HCT116 (cell line): ENCODE results near the gene CSNK1D. TPM values are rescaled to one million over a fixed set of nuclear protein-coding genes. Genes with fewer than 3 reads are reported as not detected.

ENCODE experiments used
- ATAC-seq: fragments of 200-7000 bp; cut with Tn5 transposase; 2 replicates; pipeline ENCODE4 v1.9.1; 2020; ENCODE audit warnings: mild to moderate bottlenecking, moderate library complexity
- BruUV-seq: library from RNA; stranded (reverse); fragments of 400-500 nt; replicated peaks from 2 replicates; lab custom pipeline; 2021; lab: Mats Ljungman, UMichigan
- CTCF ChIA-PET: fragments of 300-600 bp; sonication (Branson Sonifier 250); formaldehyde crosslinking; loops from one replicate; lab custom pipeline; 2021; ENCODE audit warnings: antibody characterized with exemption; lab: Charles Lee
- POLR2A ChIA-PET: fragments of 300-600, 350-600 bp; sonication (Branson Sonifier 250); formaldehyde crosslinking; loops from one replicate; lab custom pipeline; 2021; ENCODE audit warnings: antibody characterized with exemption; lab: Charles Lee
- RAD21 ChIA-PET, 2 experiments: fragments of 300-600 bp; sonication (Branson Sonifier 250); formaldehyde crosslinking; loops; one replicate each; lab custom pipeline; 2023; ENCODE audit warnings: low total read pairs in 2 of 2; ENCODE audit not compliant: uncharacterized antibody in 2 of 2, unreplicated experiment in 2 of 2, low non-redundant PET in 1 of 2; lab: Charles Lee
- DNase-seq: peaks from one replicate; pipeline ENCODE4 v3.0.0-alpha.2; 2010; ENCODE audit warnings: low read depth, low spot score
- H2AFZ ChIP-seq: fragments of 200-600 bp; shearing (Covaris generic), sonication (generic); 2 replicates; pipeline ENCODE4 v1.6.1; 2017; ENCODE audit warnings: low read depth, mixed run types, mixed read lengths, antibody characterized with exemption, low read length; ENCODE audit not compliant: poor library complexity, severe bottlenecking
- H3K27ac ChIP-seq: 2 replicates; pipeline ENCODE4 v1.5.1; 2012; ENCODE audit warnings: low read depth, low read length
- H3K27me3 ChIP-seq: fragments of 200-600 bp; sonication (generic); 2 replicates; pipeline ENCODE4 v1.6.1; 2016; ENCODE audit warnings: mixed run types, low read length, mixed read lengths; ENCODE audit not compliant: insufficient read depth
- H3K36me3 ChIP-seq, 2 experiments: fragments of 200-500 bp in 1 of 2; fragments of 200-600 bp in 1 of 2; sonication (Bioruptor generic) in 1 of 2; sonication (generic) in 1 of 2; 2 replicates each; pipeline versions ENCODE4 v1.5.1 to v1.6.1; 2014 to 2016; ENCODE audit warnings: low read length in 2 of 2, inconsistent platforms in 1 of 2, mixed read lengths in 1 of 2, mixed run types in 1 of 2; ENCODE audit not compliant: insufficient read depth in 2 of 2, control insufficient read depth in 1 of 2
- H3K4me1 ChIP-seq, 2 experiments: fragments of 200-600 bp in 1 of 2; sonication (generic) in 1 of 2; 2 replicates each; pipeline versions ENCODE4 v1.5.1 to v1.6.1; 2012 to 2017; ENCODE audit warnings: low read length in 2 of 2, inconsistent platforms in 1 of 2, mild to moderate bottlenecking in 1 of 2, mixed read lengths in 1 of 2, mixed run types in 1 of 2, moderate library complexity in 1 of 2; ENCODE audit not compliant: insufficient read depth in 2 of 2, control insufficient read depth in 1 of 2
- H3K4me2 ChIP-seq: fragments of 200-600 bp; sonication (generic); 2 replicates; pipeline ENCODE4 v1.6.1; 2017; ENCODE audit warnings: mixed run types, low read length, mixed read lengths
- H3K4me3 ChIP-seq, 2 experiments: fragments of 200-600 bp in 1 of 2; sonication (generic) in 1 of 2; replicated peaks in 1 of 2; 2 replicates each; pipeline ENCODE4 v1.5.1; 2011 to 2016; ENCODE audit warnings: low read length in 2 of 2, control low read depth in 1 of 2, low read depth in 1 of 2, mild to moderate bottlenecking in 1 of 2, mixed read lengths in 1 of 2, mixed run types in 1 of 2
- H3K79me2 ChIP-seq: fragments of 200-600 bp; sonication (generic); 2 replicates; pipeline ENCODE4 v1.6.1; 2017; ENCODE audit warnings: mild to moderate bottlenecking, mixed run types, low read length, moderate library complexity, mixed read lengths; ENCODE audit not compliant: insufficient read depth
- H3K9ac ChIP-seq: fragments of 200-600 bp; sonication (generic); 2 replicates; pipeline ENCODE4 v1.6.1; 2016; ENCODE audit warnings: low read length, mixed read lengths
- H3K9me2 ChIP-seq: fragments of 200-600 bp; sonication (generic), shearing (Covaris generic); 2 replicates; pipeline ENCODE4 v1.6.1; 2017; ENCODE audit warnings: mixed run types, mild to moderate bottlenecking, moderate library complexity; ENCODE audit not compliant: insufficient read depth
- H3K9me3 ChIP-seq, 2 experiments: fragments of 200-500 bp in 1 of 2; fragments of 200-600 bp in 1 of 2; sonication (Bioruptor generic) in 1 of 2; sonication (generic) in 1 of 2; 2 replicates each; pipeline ENCODE4 v1.6.1; 2014 to 2017; ENCODE audit warnings: low read length in 2 of 2, mixed read lengths in 2 of 2, inconsistent platforms in 1 of 2, low read depth in 1 of 2, mild to moderate bottlenecking in 1 of 2, mixed run types in 1 of 2, moderate library complexity in 1 of 2; ENCODE audit not compliant: control insufficient read depth in 1 of 2, insufficient read depth in 1 of 2
- H4K20me1 ChIP-seq: fragments of 200-600 bp; sonication (generic), shearing (Covaris generic); 2 replicates; pipeline ENCODE4 v1.6.1; 2017; ENCODE audit warnings: mixed run types, mild to moderate bottlenecking, moderate library complexity; ENCODE audit not compliant: insufficient read depth
- CBX3 ChIP-seq: IDR thresholded peaks from 2 replicates; pipeline ENCODE4 v1.6.1; 2012; ENCODE audit warnings: low read depth
- CEBPB ChIP-seq: IDR thresholded peaks from 2 replicates; pipeline ENCODE4 v1.6.1; 2012; ENCODE audit warnings: low read depth
- CTCF ChIP-seq, 3 experiments: fragments of 200-600 bp in 1 of 3; sonication (generic) in 1 of 3; IDR thresholded peaks in 2 of 3; conservative IDR thresholded peaks in 1 of 3; 2 replicates each; pipeline ENCODE4 v1.5.1; 2012 to 2017; ENCODE audit warnings: low read depth in 2 of 3, low read length in 2 of 3, antibody characterized with exemption in 1 of 3, borderline replicate concordance in 1 of 3, control low read depth in 1 of 3, mild to moderate bottlenecking in 1 of 3, mixed read lengths in 1 of 3, mixed run types in 1 of 3, moderate library complexity in 1 of 3; ENCODE audit not compliant: insufficient read depth in 1 of 3
- ELF1 ChIP-seq: IDR thresholded peaks from 2 replicates; pipeline ENCODE4 v1.6.1; 2012; ENCODE audit warnings: low read depth, borderline replicate concordance
- EZH2phosphoT487 ChIP-seq: fragments of 200-600 bp; IDR thresholded peaks from 2 replicates; pipeline ENCODE4 v1.6.1; 2018; ENCODE audit warnings: antibody characterized with exemption, borderline replicate concordance
- FOSL1 ChIP-seq: IDR thresholded peaks from 2 replicates; pipeline ENCODE4 v1.6.1; 2012; ENCODE audit warnings: low read depth
- JUND ChIP-seq: IDR thresholded peaks from 2 replicates; pipeline ENCODE4 v1.6.1; 2012
- POLR2A ChIP-seq: IDR thresholded peaks from 2 replicates; pipeline ENCODE4 v1.7.0; 2011; ENCODE audit warnings: borderline replicate concordance; ENCODE audit not compliant: insufficient read depth, insufficient read length; ENCODE audit errors: extremely low read depth
- POLR2AphosphoS5 ChIP-seq: IDR thresholded peaks from 2 replicates; pipeline ENCODE4 v1.6.1; 2011; ENCODE audit warnings: mild to moderate bottlenecking, low read depth, low read length, moderate library complexity
- RAD21 ChIP-seq: IDR thresholded peaks from 2 replicates; pipeline ENCODE4 v1.6.1; 2012; ENCODE audit warnings: low read depth, mild to moderate bottlenecking
- SIN3A ChIP-seq: IDR thresholded peaks from 2 replicates; pipeline ENCODE4 v1.6.1; 2012; ENCODE audit warnings: low read depth
- SP1 ChIP-seq: IDR thresholded peaks from 2 replicates; pipeline ENCODE4 v1.6.1; 2012; ENCODE audit warnings: low read depth
- TCF7L2 ChIP-seq: IDR thresholded peaks from 2 replicates; pipeline ENCODE4 v1.7.0; 2011; ENCODE audit warnings: borderline replicate concordance, inconsistent platforms; ENCODE audit not compliant: insufficient read depth, insufficient read length; ENCODE audit errors: extremely low read depth
- ZFX ChIP-seq: fragments of 450-650 bp; IDR thresholded peaks from 2 replicates; pipeline ENCODE4 v1.6.1; 2017
- ZNF274 ChIP-seq: fragments of 200-500 bp; sonication (Bioruptor generic); IDR thresholded peaks from 2 replicates; pipeline ENCODE4 v1.6.1; 2014; ENCODE audit warnings: mild to moderate bottlenecking, low read depth, low read length, inconsistent platforms
- intact Hi-C: fragments of 100-400 bp; cut with micrococcal nuclease; formaldehyde crosslinking; loops from 2 replicates; pipeline ENCODE4 v1.10.0; 2022
- total RNA-seq: library from RNA; stranded (reverse); gene quantifications from one replicate; pipeline ENCODE4 v1.2.1, GENCODE V29; 2021; ENCODE audit not compliant: unreplicated experiment
- TF ChIP-seq, protein P1 (sequence below): IDR thresholded peaks from 2 replicates; pipeline ENCODE4 v1.6.1; 2011; ENCODE audit warnings: mild to moderate bottlenecking, low read length, moderate library complexity; ENCODE audit not compliant: insufficient replicate concordance; ENCODE audit errors: extremely low read depth

Gene CSNK1D
- total RNA-seq, 1 experiment from 2014 or later = 176 TPM

DNA sequence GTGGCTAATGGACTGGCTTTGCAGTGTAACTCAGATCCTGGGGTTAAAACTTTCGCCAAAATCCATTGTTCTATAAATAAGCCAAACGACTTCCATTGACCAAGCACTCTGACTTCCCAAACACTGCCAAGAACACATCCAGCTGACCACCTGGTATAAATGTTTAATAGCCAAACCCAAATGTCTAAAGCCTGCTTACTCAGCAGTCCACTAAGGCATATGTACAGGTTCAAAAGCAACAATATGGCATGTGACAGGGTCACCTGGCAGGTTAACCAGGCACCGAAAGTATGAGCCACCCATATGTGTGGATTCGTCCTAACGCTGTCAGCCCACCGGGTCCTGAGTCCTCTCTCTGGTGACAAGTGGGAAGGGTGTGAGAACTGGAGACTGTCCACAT, 2.1 kb downstream of the CSNK1D start (continued):
- no peak for TF ChIP-seq FOSL1
- no peak for TF ChIP-seq EZH2phosphoT487
- TF ChIP-seq JUND = no peak

GRCh38 chr17:82270651-82271050, 2.8 kb downstream of the CSNK1D start:
- H3K4me1 ChIP-seq = peaks cover 30 to 64% of the 10 kb centered on the region in 2 experiments
- ATAC-seq = no peak
- no peak overlapping the region for H2AFZ ChIP-seq
- ChIA-PET CTCF (no interaction called here), RAD21 (no interaction called here), POLR2A (interaction anchor here (0.6 kb wide), 1 partner anchor 13 kb away, joined by 5 read pairs; no protein-coding TSS in a partner anchor)
- H3K79me2 ChIP-seq = peaks cover 75% of the 10 kb centered on the region
- H3K4me3 ChIP-seq = no peak overlapping the region
- peaks cover 42% of the 10 kb centered on the region; the same call in 1 of the 2 replicates for H4K20me1 ChIP-seq
- H3K9me3 ChIP-seq = no peaks in the 10 kb centered on the region
- peaks cover 21 to 40% of the 10 kb centered on the region in 2 experiments for H3K36me3 ChIP-seq
- H3K27me3 ChIP-seq = no peaks in the 10 kb centered on the region
- no peak overlapping the region for H3K9ac ChIP-seq
- intact Hi-C loops = no loop called here
- no peak for DNase-seq
- no peak overlapping the region; the same call in 1 of the 2 replicates for H3K27ac ChIP-seq
- TF ChIP-seq ZFX = no peak
- TF ChIP-seq ELF1 = no peak
- no peak for TF ChIP-seq JUND
- TF ChIP-seq CTCF (IDR thresholded peaks at IDR 0.05 in 2 of 3, conservative IDR thresholded peaks at IDR 0.05 in 1 of 3; ENCODE audit: borderline replicate concordance in 1 of 3, insufficient read depth in 1 of 3, low read depth in 2 of 3, low read length in 2 of 3) = no peak
- no peak for TF ChIP-seq POLR2AphosphoS5
- TF ChIP-seq ZNF274 = no peak
- TF ChIP-seq POLR2A = no peak
- no peak for TF ChIP-seq SP1
- TF ChIP-seq CEBPB = no peak
- TF ChIP-seq CBX3 = no peak
- TF ChIP-seq EZH2phosphoT487 = no peak
- TF ChIP-seq SIN3A = no peak
- TF ChIP-seq RAD21 = no peak
- TF ChIP-seq, protein P1, sequence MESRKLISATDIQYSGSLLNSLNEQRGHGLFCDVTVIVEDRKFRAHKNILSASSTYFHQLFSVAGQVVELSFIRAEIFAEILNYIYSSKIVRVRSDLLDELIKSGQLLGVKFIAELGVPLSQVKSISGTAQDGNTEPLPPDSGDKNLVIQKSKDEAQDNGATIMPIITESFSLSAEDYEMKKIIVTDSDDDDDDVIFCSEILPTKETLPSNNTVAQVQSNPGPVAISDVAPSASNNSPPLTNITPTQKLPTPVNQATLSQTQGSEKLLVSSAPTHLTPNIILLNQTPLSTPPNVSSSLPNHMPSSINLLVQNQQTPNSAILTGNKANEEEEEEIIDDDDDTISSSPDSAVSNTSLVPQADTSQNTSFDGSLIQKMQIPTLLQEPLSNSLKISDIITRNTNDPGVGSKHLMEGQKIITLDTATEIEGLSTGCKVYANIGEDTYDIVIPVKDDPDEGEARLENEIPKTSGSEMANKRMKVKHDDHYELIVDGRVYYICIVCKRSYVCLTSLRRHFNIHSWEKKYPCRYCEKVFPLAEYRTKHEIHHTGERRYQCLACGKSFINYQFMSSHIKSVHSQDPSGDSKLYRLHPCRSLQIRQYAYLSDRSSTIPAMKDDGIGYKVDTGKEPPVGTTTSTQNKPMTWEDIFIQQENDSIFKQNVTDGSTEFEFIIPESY = no peak
- TF ChIP-seq TCF7L2 = no peak
- BruUV-seq = no TSS peak
- H3K9me2 ChIP-seq = no peaks in the 10 kb centered on the region
- H3K4me2 ChIP-seq = no peak overlapping the region
